Muscle layer of colon (tissue), 2 donors: ENCODE data around the gene ST6GALNAC3.

Source experiments
- H3K27ac ChIP-seq: one replicate; pipeline ENCODE4 v1.7.0; 2013; ENCODE audit warnings: low read depth, mild to moderate bottlenecking, low read length, moderate library complexity
- H3K27me3 ChIP-seq, 2 donors: one replicate each; pipeline ENCODE4 v1.7.0; 2013; ENCODE audit warnings: low read length in 2 of 2, mild to moderate bottlenecking in 2 of 2; ENCODE audit not compliant: insufficient read depth in 2 of 2, control insufficient read depth in 1 of 2
- H3K36me3 ChIP-seq: one replicate; pipeline ENCODE4 v1.7.0; 2013; ENCODE audit warnings: mild to moderate bottlenecking, low read length; ENCODE audit not compliant: insufficient read depth
- H3K4me1 ChIP-seq: one replicate; pipeline ENCODE4 v1.7.0; 2013; ENCODE audit warnings: mild to moderate bottlenecking, low read length; ENCODE audit not compliant: insufficient read depth
- H3K4me3 ChIP-seq, 2 donors: one replicate each; pipeline ENCODE4 v1.7.0; 2013; ENCODE audit warnings: low read length in 2 of 2, low read depth in 1 of 2, mild to moderate bottlenecking in 1 of 2, moderate library complexity in 1 of 2
- H3K9ac ChIP-seq: one replicate; pipeline ENCODE4 v1.7.0; 2013; ENCODE audit warnings: low read length
- H3K9me3 ChIP-seq: one replicate; pipeline ENCODE4 v1.7.0; 2013; ENCODE audit warnings: mild to moderate bottlenecking, low read length
- donor health status: abdominal sarcoma.
- donor health status: Adenocarcinoma of cecum.

ST6GALNAC3 gene

DNA sequence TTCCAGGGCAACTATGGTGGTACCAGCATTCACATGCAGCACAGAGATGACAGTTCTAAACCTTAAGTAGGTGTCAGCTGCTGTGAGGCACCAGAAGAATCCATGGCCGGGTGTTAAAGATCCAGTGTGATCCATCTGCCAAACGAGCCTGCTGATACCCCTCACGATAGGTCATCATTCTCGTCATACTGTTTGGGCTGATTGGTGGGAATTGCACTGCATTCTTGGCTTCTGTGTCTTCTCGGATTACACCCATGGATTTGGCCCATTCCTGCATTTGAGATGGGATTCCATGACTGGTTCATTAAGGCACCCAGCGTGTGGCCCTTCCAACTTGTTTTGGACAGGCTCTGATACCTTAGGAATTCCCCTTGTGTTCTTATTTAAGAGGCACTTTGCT lies 55.2 kb downstream of the ST6GALNAC3 start:
- H3K4me1 ChIP-seq = no peaks in the 10 kb centered on the region
- H3K27ac ChIP-seq = no peak overlapping the region
- no peak overlapping the region for H3K4me3 ChIP-seq
- no peaks in the 10 kb centered on the region for H3K27me3 ChIP-seq
- H3K9ac ChIP-seq = no peak overlapping the region
- H3K9me3 ChIP-seq = no peaks in the 10 kb centered on the region
- H3K36me3 ChIP-seq = no peaks in the 10 kb centered on the region

GRCh38 chr1:76130992-76131391 lies 56.4 kb downstream of the ST6GALNAC3 start:
- H3K27ac ChIP-seq = no peak overlapping the region
- H3K9me3 ChIP-seq = no peaks in the 10 kb centered on the region
- no peaks in the 10 kb centered on the region for H3K27me3 ChIP-seq
- no peak overlapping the region for H3K4me3 ChIP-seq
- no peaks in the 10 kb centered on the region for H3K4me1 ChIP-seq
- no peaks in the 10 kb centered on the region for H3K36me3 ChIP-seq
- H3K9ac ChIP-seq = no peak overlapping the region

DNA sequence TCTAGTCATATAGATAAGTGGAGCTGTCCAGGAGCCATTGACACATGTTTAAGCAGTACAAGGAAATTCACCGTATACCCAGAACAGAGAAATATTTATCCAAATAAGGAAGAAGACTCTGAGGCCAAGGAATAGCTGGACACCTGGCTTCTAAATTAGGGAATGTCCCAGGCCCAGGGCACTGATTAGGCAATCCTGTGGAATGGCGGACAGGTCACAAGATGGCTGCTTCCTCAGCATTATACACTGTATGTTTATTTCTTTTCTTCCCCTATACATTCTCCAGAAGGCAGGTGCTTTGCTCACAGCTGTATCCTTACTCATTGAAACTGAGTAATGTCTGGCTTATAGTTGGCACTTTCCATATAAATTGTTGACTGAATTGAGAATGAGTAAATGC lies 59.4 kb downstream of the ST6GALNAC3 start:
- H3K9ac ChIP-seq = no peak overlapping the region

GRCh38 chr1:76135835-76136234 lies 61.3 kb downstream of the ST6GALNAC3 start:
- Histone ChIP-seq H3K9ac (no peak overlapping the region), H3K4me3 (no peak overlapping the region), H3K36me3 (no peaks in the 10 kb centered on the region), H3K4me1 (no peaks in the 10 kb centered on the region), H3K27ac (no peak overlapping the region), H3K27me3 (no peaks in the 10 kb centered on the region), H3K9me3 (no peaks in the 10 kb centered on the region)

More for the DNA sequence above, 59.4 kb downstream of the ST6GALNAC3 start:
- Histone ChIP-seq H3K27ac (no peak overlapping the region), H3K27me3 (no peaks in the 10 kb centered on the region), H3K36me3 (no peaks in the 10 kb centered on the region), H3K4me1 (no peaks in the 10 kb centered on the region), H3K4me3 (no peak overlapping the region), H3K9me3 (no peaks in the 10 kb centered on the region)

GRCh38 chr1:76136894-76137293 lies 62.3 kb downstream of the ST6GALNAC3 start:
- no peak overlapping the region for H3K27ac ChIP-seq
- H3K4me1 ChIP-seq = no peaks in the 10 kb centered on the region
- H3K9me3 ChIP-seq = no peaks in the 10 kb centered on the region
- H3K9ac ChIP-seq = no peak overlapping the region
- H3K27me3 ChIP-seq = no peaks in the 10 kb centered on the region
- H3K4me3 ChIP-seq = no peak overlapping the region
- no peaks in the 10 kb centered on the region for H3K36me3 ChIP-seq

DNA sequence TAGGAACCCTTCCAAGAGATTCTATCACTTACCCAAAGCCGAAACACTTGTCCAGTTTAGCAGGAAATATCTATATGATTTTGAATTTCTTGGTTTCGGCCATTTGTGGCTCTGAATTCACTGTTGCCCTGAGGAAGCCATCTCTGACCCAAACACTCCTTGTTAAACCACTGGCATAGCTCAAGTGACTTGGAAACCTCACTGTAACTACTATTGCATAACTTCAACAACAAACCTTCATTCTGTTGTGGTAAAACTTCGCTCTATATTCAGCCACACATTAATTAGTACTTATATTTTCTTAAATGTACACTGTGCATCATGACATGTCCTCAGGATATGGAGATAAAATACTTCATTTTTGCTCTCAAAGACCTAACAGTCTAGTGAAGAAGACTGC lies 63.2 kb downstream of the ST6GALNAC3 start:
- Histone ChIP-seq H3K9me3 (no peaks in the 10 kb centered on the region), H3K9ac (no peak overlapping the region), H3K27me3 (no peaks in the 10 kb centered on the region), H3K4me3 (no peak overlapping the region), H3K36me3 (no peaks in the 10 kb centered on the region), H3K4me1 (no peaks in the 10 kb centered on the region), H3K27ac (no peak overlapping the region)

DNA sequence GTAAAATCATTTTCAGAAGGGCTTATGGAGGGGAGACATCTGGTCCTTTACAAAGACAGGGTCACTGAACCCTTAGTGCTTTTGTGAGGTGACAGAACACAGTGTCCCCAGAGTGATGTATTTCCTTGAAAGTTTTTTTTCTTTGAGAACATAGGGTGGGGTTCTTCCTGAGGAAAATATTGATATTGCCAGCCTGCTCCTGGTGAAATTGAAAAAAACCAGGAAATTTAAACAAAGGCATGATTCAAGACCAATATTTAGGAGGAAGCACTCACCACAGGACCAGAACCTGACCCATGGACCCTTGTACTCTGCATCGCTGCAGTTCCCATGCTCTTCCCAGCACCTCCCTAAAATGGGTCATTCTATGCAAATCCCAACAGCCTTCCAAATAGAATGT lies 63.7 kb downstream of the ST6GALNAC3 start:
- no peaks in the 10 kb centered on the region for H3K9me3 ChIP-seq
- no peaks in the 10 kb centered on the region for H3K27me3 ChIP-seq
- no peaks in the 10 kb centered on the region for H3K36me3 ChIP-seq
- H3K27ac ChIP-seq = no peak overlapping the region
- no peaks in the 10 kb centered on the region for H3K4me1 ChIP-seq
- no peak overlapping the region for H3K4me3 ChIP-seq
- H3K9ac ChIP-seq = no peak overlapping the region

DNA sequence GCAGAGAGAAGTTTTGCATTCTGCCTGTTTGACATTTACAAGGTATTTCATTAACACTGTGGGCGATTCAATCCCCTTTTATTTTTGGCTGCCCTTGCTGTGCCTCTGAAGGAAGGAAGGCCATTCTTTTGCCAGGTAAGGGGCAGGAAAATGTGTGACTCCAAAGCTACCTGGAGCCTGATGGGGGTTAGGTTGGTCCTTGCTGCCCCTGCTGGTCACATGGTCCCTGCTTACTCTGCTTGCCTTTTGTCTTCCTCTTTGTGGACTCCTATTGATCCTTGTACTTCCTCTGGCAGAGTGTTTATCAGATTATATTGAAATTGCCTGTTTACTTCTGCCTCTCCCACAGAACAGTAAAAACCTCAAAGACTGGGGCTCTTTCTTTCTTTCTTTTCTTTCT lies 65.7 kb downstream of the ST6GALNAC3 start:
- no peak overlapping the region for H3K4me3 ChIP-seq
- H3K36me3 ChIP-seq = no peaks in the 10 kb centered on the region
- no peaks in the 10 kb centered on the region for H3K9me3 ChIP-seq
- no peak overlapping the region for H3K27ac ChIP-seq
- H3K4me1 ChIP-seq = no peaks in the 10 kb centered on the region
- no peaks in the 10 kb centered on the region for H3K27me3 ChIP-seq
- H3K9ac ChIP-seq = no peak overlapping the region

DNA sequence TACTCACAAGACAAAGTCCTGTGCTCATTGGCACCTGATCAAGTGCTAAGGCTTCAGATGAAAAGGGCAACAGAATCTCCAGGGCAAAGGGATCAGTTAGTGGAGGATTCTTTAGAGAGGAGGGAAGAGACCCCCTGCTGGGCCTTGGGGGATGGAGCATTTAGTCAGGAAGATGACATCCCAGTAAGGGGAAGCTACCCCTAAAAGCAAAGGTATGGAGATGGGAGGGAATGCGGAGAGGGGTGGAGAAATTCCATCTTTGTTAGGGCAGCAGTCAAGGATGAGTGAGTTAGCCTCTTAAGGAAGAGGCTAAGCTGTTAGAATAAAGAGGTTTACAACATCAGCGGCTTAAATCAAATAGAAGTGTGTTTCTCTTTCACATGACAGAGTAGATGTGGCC lies 67.4 kb downstream of the ST6GALNAC3 start:
- no peak overlapping the region for H3K4me3 ChIP-seq
- H3K4me1 ChIP-seq = no peaks in the 10 kb centered on the region
- no peak overlapping the region for H3K9ac ChIP-seq

DNA sequence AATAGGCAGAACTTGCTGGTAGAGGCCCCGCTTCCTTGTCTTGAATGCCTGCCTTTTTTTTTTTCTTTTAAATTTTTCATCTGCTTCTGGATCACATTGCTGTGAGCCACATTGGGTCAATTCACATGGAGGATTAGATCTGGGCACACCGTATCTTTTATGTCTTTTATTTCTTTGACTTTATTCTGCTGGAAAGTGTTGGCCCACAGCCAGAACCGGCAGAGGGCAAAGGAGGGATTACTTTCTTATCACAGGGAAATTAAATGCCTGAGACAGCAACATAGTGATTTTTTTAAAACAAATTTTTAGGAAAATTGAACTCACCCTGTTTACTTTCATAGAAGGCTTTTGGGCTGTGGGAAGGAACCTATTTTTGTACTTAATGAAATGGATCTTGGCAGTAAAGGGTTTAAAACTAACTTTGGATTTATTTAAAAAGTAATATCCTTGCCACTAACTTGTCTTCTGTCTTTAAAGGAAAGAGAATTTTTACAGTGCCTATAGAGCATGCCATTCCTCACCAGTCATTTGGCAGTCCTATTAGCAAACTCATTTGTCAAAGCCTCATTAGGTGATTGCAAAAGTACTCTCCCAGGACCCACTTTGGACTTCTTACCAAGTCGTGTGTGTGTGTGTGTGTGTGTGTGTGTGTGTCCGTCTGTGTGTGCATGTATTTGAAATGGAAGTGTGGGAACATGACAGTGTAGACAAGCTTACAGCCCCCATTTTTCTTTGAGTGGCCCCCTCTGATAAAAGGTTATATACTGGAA lies 68.4 kb downstream of the ST6GALNAC3 start:
- Histone ChIP-seq H3K9ac (no peak overlapping the region), H3K27ac (no peak overlapping the region), H3K4me1 (no peaks in the 10 kb centered on the region), H3K27me3 (no peaks in the 10 kb centered on the region), H3K9me3 (no peaks in the 10 kb centered on the region), H3K4me3 (no peak overlapping the region), H3K36me3 (no peaks in the 10 kb centered on the region)

More for the DNA sequence above, 67.4 kb downstream of the ST6GALNAC3 start:
- Histone ChIP-seq H3K27ac (no peak overlapping the region), H3K27me3 (no peaks in the 10 kb centered on the region), H3K9me3 (no peaks in the 10 kb centered on the region), H3K36me3 (no peaks in the 10 kb centered on the region)

GRCh38 chr1:76144247-76144646 lies 69.7 kb downstream of the ST6GALNAC3 start:
- Histone ChIP-seq H3K9ac (no peak overlapping the region), H3K4me1 (no peaks in the 10 kb centered on the region), H3K36me3 (no peaks in the 10 kb centered on the region), H3K4me3 (no peak overlapping the region), H3K9me3 (no peaks in the 10 kb centered on the region), H3K27me3 (no peaks in the 10 kb centered on the region), H3K27ac (no peak overlapping the region)

GRCh38 chr1:76145332-76145731 lies 70.8 kb downstream of the ST6GALNAC3 start:
- Histone ChIP-seq H3K27me3 (no peaks in the 10 kb centered on the region), H3K4me1 (no peaks in the 10 kb centered on the region), H3K36me3 (no peaks in the 10 kb centered on the region), H3K4me3 (no peak overlapping the region), H3K9ac (no peak overlapping the region), H3K9me3 (no peaks in the 10 kb centered on the region), H3K27ac (no peak overlapping the region)
